H9 (cell line): ENCODE results near the gene KRT80. TPM values are rescaled to one million over a fixed set of nuclear protein-coding genes. Genes with fewer than 3 reads are reported as not detected.
A peak's percentile ranks its signal among the peaks of the same experiment; 100 is the strongest.

Source experiments
- DNase-seq: peaks from one replicate; pipeline ENCODE4 v3.0.0-alpha.2; 2017
- H2AFZ ChIP-seq: one replicate; pipeline ENCODE4 v1.6.1; 2013; ENCODE audit warnings: mild to moderate bottlenecking, low read length, control low read depth, moderate library complexity
- H2AK5ac ChIP-seq: 2 replicates; pipeline ENCODE4 v1.6.1; 2013; ENCODE audit warnings: low read length, control low read depth, mixed read lengths; ENCODE audit not compliant: insufficient read length
- H2BK120ac ChIP-seq: one replicate; pipeline ENCODE4 v1.6.1; 2013; ENCODE audit warnings: low read depth, mild to moderate bottlenecking, low read length, control low read depth, inconsistent platforms; ENCODE audit not compliant: poor library complexity, severe bottlenecking
- H2BK12ac ChIP-seq: 2 replicates; pipeline ENCODE4 v1.6.1; 2013; ENCODE audit warnings: low read length, control low read depth, mixed read lengths, low read depth; ENCODE audit not compliant: insufficient read length
- H2BK15ac ChIP-seq: 2 replicates; pipeline ENCODE4 v1.6.1; 2013; ENCODE audit warnings: low read depth, low read length, control low read depth
- H2BK20ac ChIP-seq: one replicate; pipeline ENCODE4 v1.6.1; 2013; ENCODE audit warnings: low read depth, mild to moderate bottlenecking, low read length, control low read depth, inconsistent platforms; ENCODE audit not compliant: poor library complexity, severe bottlenecking
- H2BK5ac ChIP-seq: 2 replicates; pipeline ENCODE4 v1.6.1; 2013; ENCODE audit warnings: low read length, control low read depth, mixed read lengths; ENCODE audit not compliant: insufficient read length
- H3K14ac ChIP-seq: 2 replicates; pipeline ENCODE4 v1.6.1; 2013; ENCODE audit warnings: low read length, control low read depth; ENCODE audit not compliant: insufficient read depth
- H3K18ac ChIP-seq: 2 replicates; pipeline ENCODE4 v1.6.1; 2013; ENCODE audit warnings: low read depth, mild to moderate bottlenecking, mixed read lengths, low read length, control low read depth; ENCODE audit not compliant: insufficient read length
- H3K23ac ChIP-seq: 2 replicates; pipeline ENCODE4 v1.6.1; 2013; ENCODE audit warnings: low read length, control low read depth, mixed read lengths, low read depth; ENCODE audit not compliant: insufficient read length
- H3K23me2 ChIP-seq: 2 replicates; pipeline ENCODE4 v1.6.1; 2013; ENCODE audit warnings: low read depth, mild to moderate bottlenecking, mixed read lengths, low read length, control low read depth; ENCODE audit not compliant: insufficient read length, poor library complexity, severe bottlenecking
- H3K27ac ChIP-seq: 2 replicates; pipeline ENCODE4 v1.5.1; 2013; ENCODE audit warnings: low read length, control low read depth, mixed read lengths, low read depth; ENCODE audit not compliant: insufficient read length
- H3K27me3 ChIP-seq: 2 replicates; pipeline ENCODE4 v1.6.1; 2013; ENCODE audit warnings: low read length, control low read depth, inconsistent platforms; ENCODE audit not compliant: insufficient read depth
- H3K4ac ChIP-seq: 2 replicates; pipeline ENCODE4 v1.6.1; 2013; ENCODE audit warnings: low read depth, mild to moderate bottlenecking, control low read depth, inconsistent platforms, low read length, moderate library complexity
- H3K4me1 ChIP-seq: 2 replicates; pipeline ENCODE4 v1.6.1; 2013; ENCODE audit warnings: low read length, control low read depth, inconsistent platforms; ENCODE audit not compliant: insufficient read depth
- H3K4me2 ChIP-seq: 2 replicates; pipeline ENCODE4 v1.6.1; 2013; ENCODE audit warnings: low read length, control low read depth, mixed read lengths; ENCODE audit not compliant: insufficient read length, insufficient read depth
- H3K56ac ChIP-seq: 2 replicates; pipeline ENCODE4 v1.6.1; 2013; ENCODE audit warnings: low read depth, mild to moderate bottlenecking, mixed read lengths, low read length, control low read depth; ENCODE audit not compliant: insufficient read length
- H3K79me1 ChIP-seq: 2 replicates; pipeline ENCODE4 v1.6.1; 2013; ENCODE audit warnings: low read depth, mild to moderate bottlenecking, moderate library complexity, low read length, control low read depth, inconsistent platforms; ENCODE audit not compliant: insufficient read depth, poor library complexity, severe bottlenecking
- H3K79me2 ChIP-seq: 2 replicates; pipeline ENCODE4 v1.6.1; 2013; ENCODE audit warnings: low read length, control low read depth, inconsistent platforms; ENCODE audit not compliant: insufficient read depth
- H3K9ac ChIP-seq: 2 replicates; pipeline ENCODE4 v1.6.1; 2013; ENCODE audit warnings: low read length, control low read depth, mixed read lengths; ENCODE audit not compliant: insufficient read length; ENCODE audit errors: extremely low read depth
- H3K9me3 ChIP-seq: one replicate; pipeline ENCODE4 v1.6.1; 2013; ENCODE audit warnings: low read depth, low read length, inconsistent platforms; ENCODE audit not compliant: control insufficient read depth
- H3T11ph ChIP-seq: one replicate; pipeline ENCODE4 v1.6.1; 2013; ENCODE audit warnings: mild to moderate bottlenecking, low read length, control low read depth, inconsistent platforms
- H4K20me1 ChIP-seq: one replicate; pipeline ENCODE4 v1.6.1; 2013; ENCODE audit not compliant: control insufficient read depth, insufficient read length, insufficient read depth
- H4K5ac ChIP-seq: 2 replicates; pipeline ENCODE4 v1.6.1; 2013; ENCODE audit warnings: low read depth, mild to moderate bottlenecking, mixed read lengths, low read length, control low read depth; ENCODE audit not compliant: insufficient read length
- H4K8ac ChIP-seq: replicated peaks from 2 replicates; pipeline ENCODE4 v1.6.1; 2013; ENCODE audit warnings: low read length, control low read depth, mixed read lengths, low read depth; ENCODE audit not compliant: insufficient read length
- H4K91ac ChIP-seq: 2 replicates; pipeline ENCODE4 v1.6.1; 2013; ENCODE audit warnings: low read depth, mild to moderate bottlenecking, moderate library complexity, mixed read lengths, low read length, control low read depth; ENCODE audit not compliant: insufficient read length
- H3K27ac Mint-ChIP-seq, 3 experiments: 2 replicates in 2 of 3; 3 replicates in 1 of 3; pipeline ENCODE4 v1.8.0; 2020 to 2021; ENCODE audit warnings: mixed read lengths in 3 of 3, mild to moderate bottlenecking in 1 of 3, moderate library complexity in 1 of 3
- H3K27me3 Mint-ChIP-seq: 2 replicates; pipeline ENCODE4 v1.8.0; 2021; ENCODE audit warnings: low read depth, mild to moderate bottlenecking, moderate library complexity, mixed read lengths
- H3K36me3 Mint-ChIP-seq, 3 experiments: 2 replicates in 2 of 3; 3 replicates in 1 of 3; pipeline ENCODE4 v1.8.0; 2020 to 2021; ENCODE audit warnings: low read depth in 3 of 3, mixed read lengths in 3 of 3; ENCODE audit not compliant: insufficient read depth in 1 of 3
- H3K4me1 Mint-ChIP-seq, 2 experiments: 2 replicates each; pipeline ENCODE4 v1.8.0; 2020; ENCODE audit warnings: mixed read lengths in 2 of 2
- H3K4me3 Mint-ChIP-seq, 2 experiments: 2 replicates in 1 of 2; 3 replicates in 1 of 2; pipeline ENCODE4 v1.8.0; 2020 to 2021; ENCODE audit warnings: mild to moderate bottlenecking in 2 of 2, mixed read lengths in 2 of 2, moderate library complexity in 1 of 2
- H3K9me3 Mint-ChIP-seq, 2 experiments: 2 replicates in 1 of 2; 3 replicates in 1 of 2; pipeline ENCODE4 v1.8.0; 2020; ENCODE audit warnings: mild to moderate bottlenecking in 2 of 2, mixed read lengths in 2 of 2, moderate library complexity in 1 of 2
- WGBS: extraction: QIAGEN DNeasy Blood & Tissue Kit; methylation state at CpG from one replicate; pipeline ENCODE4 v1.1.7; 2013; ENCODE audit warnings: missing lambda C conversion rate, low lambda C conversion rate, mixed read lengths; ENCODE audit not compliant: insufficient read length; ENCODE audit errors: extremely low coverage; 5-methylcytosine and 5-hydroxymethylcytosine counted together
- total RNA-seq: library from RNA; stranded (reverse); gene quantifications from 2 replicates; pipeline ENCODE4 v1.2.1, GENCODE V29; 2021
- TF ChIP-seq, protein P1 (sequence below): fragments of 200-600 bp; sonication (generic); conservative IDR thresholded peaks from 3 replicates; pipeline ENCODE4 v1.8.0; 2021; ENCODE audit warnings: antibody characterized with exemption, mild to moderate bottlenecking

Gene KRT80
- total RNA-seq, 1 experiment from 2014 or later = not detected

DNA sequence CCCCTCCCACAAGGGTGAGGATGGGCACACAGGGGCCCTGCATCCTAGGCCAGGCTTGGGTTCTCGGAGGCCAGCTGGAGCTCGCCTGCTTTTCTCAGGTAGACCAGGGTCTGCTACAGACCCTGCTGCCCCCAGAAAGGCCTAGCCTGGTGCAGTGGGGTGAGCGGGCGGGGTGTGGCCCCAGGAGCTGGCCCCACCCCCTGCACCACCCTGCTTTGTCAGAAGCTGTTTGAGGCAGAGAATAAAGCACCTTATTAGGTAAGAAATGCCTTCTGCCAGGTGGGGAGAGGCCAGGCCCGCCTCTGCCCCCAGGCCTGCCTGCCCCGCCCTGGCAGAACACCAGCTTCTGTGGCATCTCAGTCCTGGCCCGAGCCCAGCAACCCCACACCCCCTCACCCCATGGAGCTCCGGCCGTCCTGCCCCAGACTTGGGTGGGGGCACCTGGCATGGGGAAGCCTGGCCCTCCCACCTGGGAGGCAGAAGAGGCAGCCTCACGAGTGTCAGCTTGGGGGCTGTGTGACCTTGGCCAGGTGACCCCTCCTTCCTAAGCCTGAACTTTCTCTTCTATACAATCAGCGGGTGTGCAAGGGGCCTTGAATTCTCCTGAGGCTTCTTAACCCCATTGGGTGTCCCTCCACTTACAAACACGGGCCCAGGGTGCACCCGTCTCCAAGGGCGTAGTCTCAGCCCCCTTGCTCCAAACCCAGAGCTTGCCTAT, 43.2 kb downstream of the KRT80 start:
- H3K4me3 Mint-ChIP-seq = no peak overlapping the region
- Histone ChIP-seq H4K5ac (no peak overlapping the region), H3K4ac (peak overlapping the region; percentile 49; the same call in 1 of the 2 replicates), H2AFZ (no peak overlapping the region), H3T11ph (no peak overlapping the region), H3K23me2 (no peaks in the 10 kb centered on the region), H2BK5ac (no peak overlapping the region), H2BK15ac (no peak overlapping the region), H3K27ac (no peak overlapping the region), H4K20me1 (no peaks in the 10 kb centered on the region), H3K27me3 (no peaks in the 10 kb centered on the region), H4K91ac (peak overlapping the region; percentile 54), H3K79me1 (no peaks in the 10 kb centered on the region), H2BK12ac (no peak overlapping the region), H3K18ac (peak overlapping the region; percentile 45), H2BK20ac (no peak overlapping the region), H3K23ac (no peak overlapping the region), H3K9me3 (no peaks in the 10 kb centered on the region), H3K9ac (no peak overlapping the region), H4K8ac (no peak overlapping the region), H3K4me2 (no peak overlapping the region), H3K4me1 (peaks cover 3% of the 10 kb centered on the region; the same call in 1 of the 2 replicates), H2AK5ac (no peak overlapping the region), H3K79me2 (no peaks in the 10 kb centered on the region), H3K14ac (peak overlapping the region; percentile 44), H3K56ac (no peak overlapping the region), H2BK120ac (no peak overlapping the region)
- no CpG with 5 or more reads among the region's 14 CpGs for WGBS
- H3K9me3 Mint-ChIP-seq = no peaks in the 10 kb centered on the region
- TF ChIP-seq, protein P1, sequence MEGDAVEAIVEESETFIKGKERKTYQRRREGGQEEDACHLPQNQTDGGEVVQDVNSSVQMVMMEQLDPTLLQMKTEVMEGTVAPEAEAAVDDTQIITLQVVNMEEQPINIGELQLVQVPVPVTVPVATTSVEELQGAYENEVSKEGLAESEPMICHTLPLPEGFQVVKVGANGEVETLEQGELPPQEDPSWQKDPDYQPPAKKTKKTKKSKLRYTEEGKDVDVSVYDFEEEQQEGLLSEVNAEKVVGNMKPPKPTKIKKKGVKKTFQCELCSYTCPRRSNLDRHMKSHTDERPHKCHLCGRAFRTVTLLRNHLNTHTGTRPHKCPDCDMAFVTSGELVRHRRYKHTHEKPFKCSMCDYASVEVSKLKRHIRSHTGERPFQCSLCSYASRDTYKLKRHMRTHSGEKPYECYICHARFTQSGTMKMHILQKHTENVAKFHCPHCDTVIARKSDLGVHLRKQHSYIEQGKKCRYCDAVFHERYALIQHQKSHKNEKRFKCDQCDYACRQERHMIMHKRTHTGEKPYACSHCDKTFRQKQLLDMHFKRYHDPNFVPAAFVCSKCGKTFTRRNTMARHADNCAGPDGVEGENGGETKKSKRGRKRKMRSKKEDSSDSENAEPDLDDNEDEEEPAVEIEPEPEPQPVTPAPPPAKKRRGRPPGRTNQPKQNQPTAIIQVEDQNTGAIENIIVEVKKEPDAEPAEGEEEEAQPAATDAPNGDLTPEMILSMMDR = no peak
- H3K27me3 Mint-ChIP-seq = peaks cover 6% of the 10 kb centered on the region
- H3K4me1 Mint-ChIP-seq = peaks cover 18 to 41% of the 10 kb centered on the region in 2 experiments
- peak overlapping the region in 1 of 3 experiments; percentile 93; a peak in 2 of 7 replicates for H3K27ac Mint-ChIP-seq
- no peaks in the 10 kb centered on the region for H3K36me3 Mint-ChIP-seq
- peak; percentile 91 for DNase-seq
